ENCODE data around the gene CHPF. TPM values are rescaled to one million over a fixed set of nuclear protein-coding genes. Genes with fewer than 3 reads are reported as not detected.
A peak's percentile ranks its signal among the peaks of the same experiment; 100 is the strongest.

The CHPF gene
- total RNA-seq, 1 donor from 2014 or later = 47.5 TPM

DNA sequence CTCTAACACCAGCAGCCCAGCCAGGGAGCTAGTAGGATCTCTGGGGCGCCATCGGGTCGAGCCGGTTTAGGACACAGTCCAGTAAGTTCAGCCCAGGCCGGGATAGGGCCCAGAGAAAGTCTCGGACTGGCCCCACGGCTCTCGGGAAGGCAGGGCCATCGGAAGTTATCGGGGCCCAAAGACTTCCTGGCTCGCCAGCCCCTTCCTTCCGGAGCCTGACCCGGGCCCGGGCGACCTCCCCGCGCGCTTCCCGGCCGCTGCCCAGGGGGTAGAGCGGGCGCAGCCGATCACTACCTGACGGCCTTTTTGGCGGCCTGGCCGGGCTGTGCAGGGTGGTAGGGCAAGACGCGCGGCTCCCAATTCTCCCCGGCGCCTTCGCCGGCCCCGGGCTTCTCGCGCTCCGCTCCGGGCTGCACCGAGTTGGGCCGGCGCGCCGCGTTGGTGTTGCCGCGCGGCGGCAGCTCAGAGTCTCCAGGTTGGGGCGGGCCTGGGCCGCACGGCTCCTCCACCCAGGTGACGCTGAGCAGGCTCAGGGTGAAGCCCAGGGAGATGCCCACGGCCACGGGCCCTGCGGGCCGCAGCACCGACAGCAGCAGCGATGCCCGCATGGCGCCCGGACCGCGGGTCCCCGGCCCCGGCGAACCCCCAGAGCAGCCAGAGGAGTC is 546 bp downstream of the CHPF start:
- H3K9me3 Mint-ChIP-seq = no peaks in the 10 kb centered on the region
- H3K27ac Mint-ChIP-seq = peak overlapping the region; percentile 87
- peaks cover 5% of the 10 kb centered on the region for H3K27me3 Mint-ChIP-seq
- no peak for TF ChIP-seq CTCF (conservative IDR thresholded peaks at IDR 0.05)
- H3K4me3 Mint-ChIP-seq = peak overlapping the region; percentile 88
- peaks cover 18% of the 10 kb centered on the region for H3K4me1 Mint-ChIP-seq (ENCODE audit: unreplicated experiment)
- DNase-seq (ENCODE audit: extremely low spot score, unreplicated experiment) = no peak
- peaks cover 3% of the 10 kb centered on the region for H3K36me3 Mint-ChIP-seq

GRCh38 chr2:219541611-219542180 is 1.9 kb downstream of the CHPF start:
- peak; percentile 100 for TF ChIP-seq CTCF (conservative IDR thresholded peaks at IDR 0.05)
- H3K36me3 Mint-ChIP-seq = peaks cover 3% of the 10 kb centered on the region
- H3K27me3 Mint-ChIP-seq = peaks cover 5% of the 10 kb centered on the region
- H3K9me3 Mint-ChIP-seq = no peaks in the 10 kb centered on the region
- H3K27ac Mint-ChIP-seq = peak overlapping the region; percentile 87
- peak overlapping the region; percentile 88 for H3K4me3 Mint-ChIP-seq
- peaks cover 18% of the 10 kb centered on the region for H3K4me1 Mint-ChIP-seq (ENCODE audit: unreplicated experiment)
- peak; percentile 90 for DNase-seq (ENCODE audit: extremely low spot score, unreplicated experiment)

GRCh38 chr2:219540784-219541504 is 2.7 kb downstream of the CHPF start:
- DNase-seq (ENCODE audit: extremely low spot score, unreplicated experiment) = no peak
- H3K27ac Mint-ChIP-seq = no peak overlapping the region
- no peak for TF ChIP-seq CTCF (conservative IDR thresholded peaks at IDR 0.05)
- peaks cover 18% of the 10 kb centered on the region for H3K4me1 Mint-ChIP-seq (ENCODE audit: unreplicated experiment)
- no peaks in the 10 kb centered on the region for H3K9me3 Mint-ChIP-seq
- H3K36me3 Mint-ChIP-seq = peaks cover 3% of the 10 kb centered on the region
- H3K27me3 Mint-ChIP-seq = peaks cover under 1% of the 10 kb centered on the region
- peak overlapping the region; percentile 88 for H3K4me3 Mint-ChIP-seq

GRCh38 chr2:219539926-219540678 is 3.5 kb downstream of the CHPF start:
- Mint-ChIP-seq H3K4me1 (ENCODE audit: unreplicated experiment) (peaks cover 18% of the 10 kb centered on the region), H3K4me3 (no peak overlapping the region), H3K9me3 (no peaks in the 10 kb centered on the region), H3K27ac (no peak overlapping the region), H3K36me3 (peaks cover 3% of the 10 kb centered on the region), H3K27me3 (no peaks in the 10 kb centered on the region)
- no peak for DNase-seq (ENCODE audit: extremely low spot score, unreplicated experiment)
- TF ChIP-seq CTCF (conservative IDR thresholded peaks at IDR 0.05) = no peak

DNA sequence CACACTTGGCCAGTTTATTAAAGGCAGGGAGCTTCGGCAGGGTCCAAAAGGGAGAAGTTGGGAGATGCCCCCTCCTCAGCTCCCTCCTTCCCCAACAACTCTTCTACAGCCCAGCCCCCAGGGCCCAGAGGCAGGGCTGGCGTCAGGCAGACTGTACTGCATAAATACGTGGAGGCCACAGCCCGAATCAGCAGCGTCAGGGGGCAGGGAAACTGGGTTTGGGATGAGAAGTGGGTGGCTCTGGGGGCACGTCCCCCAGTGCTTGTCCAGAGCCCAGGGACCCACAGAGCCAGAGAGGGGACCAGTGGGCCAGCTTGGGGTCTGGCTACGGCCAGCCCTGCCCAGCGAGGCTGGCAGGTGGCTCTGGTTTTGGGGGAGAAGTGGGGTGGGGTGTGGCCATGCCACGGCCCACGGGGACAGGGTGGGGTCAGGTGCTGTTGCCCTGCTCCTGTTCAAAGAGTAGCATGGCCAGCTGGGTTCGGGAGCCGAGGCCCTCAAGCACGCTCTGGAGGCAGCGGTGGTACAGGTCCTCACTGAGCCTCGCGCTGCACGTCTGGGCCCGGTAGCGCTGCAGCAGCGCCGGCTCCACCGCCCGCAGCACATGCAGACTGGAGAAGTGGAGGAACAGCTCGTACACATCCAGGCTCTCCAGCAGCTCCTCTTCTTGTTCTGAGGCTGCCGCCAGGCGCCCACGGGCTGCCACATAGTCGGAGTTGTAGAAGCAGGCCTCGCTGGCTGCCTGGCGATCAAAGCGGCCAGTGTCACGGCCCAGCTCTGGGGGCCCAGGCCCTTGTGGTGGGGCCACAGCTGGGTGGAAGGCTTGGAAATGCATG is 4.4 kb downstream of the CHPF start:
- peaks cover 3% of the 10 kb centered on the region for H3K36me3 Mint-ChIP-seq
- no peak overlapping the region for H3K27ac Mint-ChIP-seq
- no peaks in the 10 kb centered on the region for H3K9me3 Mint-ChIP-seq
- H3K4me3 Mint-ChIP-seq = no peak overlapping the region
- H3K4me1 Mint-ChIP-seq (ENCODE audit: unreplicated experiment) = peaks cover 9% of the 10 kb centered on the region
- TF ChIP-seq CTCF (conservative IDR thresholded peaks at IDR 0.05) = no peak
- no peak for DNase-seq (ENCODE audit: extremely low spot score, unreplicated experiment)
- no peaks in the 10 kb centered on the region for H3K27me3 Mint-ChIP-seq
